GM04503 (cell line): ENCODE results near the gene ZCCHC7.
"Not testable (repeated sequence)": the region's sequence is repeated elsewhere in the genome, so short reads cannot be mapped to it uniquely, and the experiment has no call there.

Source experiments
- DNase-seq: peaks from one replicate; pipeline ENCODE4 v3.0.0-alpha.2; 2012; ENCODE audit warnings: low read depth

ZCCHC7 gene

GRCh38 chr9:37251452-37251851 lies 131.1 kb downstream of the ZCCHC7 start:
- no peak for DNase-seq

GRCh38 chr9:37253377-37253937 lies 133.1 kb downstream of the ZCCHC7 start:
- no peak for DNase-seq

DNA sequence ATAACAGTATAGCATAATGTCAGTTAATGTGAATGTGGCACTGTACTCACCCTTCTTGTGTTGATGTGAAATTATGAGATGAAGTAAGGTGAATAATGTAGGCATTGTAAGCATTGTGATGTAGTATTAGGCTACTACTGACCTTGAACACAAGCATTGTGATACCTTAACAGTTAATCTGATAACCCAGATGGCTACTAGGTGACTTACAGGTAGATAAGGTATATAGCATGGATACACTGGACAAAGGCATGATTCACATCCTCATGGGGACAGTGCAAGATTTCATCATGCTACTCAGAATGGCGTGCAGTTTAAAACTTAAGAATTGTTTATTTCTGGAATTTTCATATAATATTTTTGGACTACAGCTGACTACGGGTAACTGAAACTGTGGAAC lies 134.8 kb downstream of the ZCCHC7 start:
- no peak for DNase-seq

DNA sequence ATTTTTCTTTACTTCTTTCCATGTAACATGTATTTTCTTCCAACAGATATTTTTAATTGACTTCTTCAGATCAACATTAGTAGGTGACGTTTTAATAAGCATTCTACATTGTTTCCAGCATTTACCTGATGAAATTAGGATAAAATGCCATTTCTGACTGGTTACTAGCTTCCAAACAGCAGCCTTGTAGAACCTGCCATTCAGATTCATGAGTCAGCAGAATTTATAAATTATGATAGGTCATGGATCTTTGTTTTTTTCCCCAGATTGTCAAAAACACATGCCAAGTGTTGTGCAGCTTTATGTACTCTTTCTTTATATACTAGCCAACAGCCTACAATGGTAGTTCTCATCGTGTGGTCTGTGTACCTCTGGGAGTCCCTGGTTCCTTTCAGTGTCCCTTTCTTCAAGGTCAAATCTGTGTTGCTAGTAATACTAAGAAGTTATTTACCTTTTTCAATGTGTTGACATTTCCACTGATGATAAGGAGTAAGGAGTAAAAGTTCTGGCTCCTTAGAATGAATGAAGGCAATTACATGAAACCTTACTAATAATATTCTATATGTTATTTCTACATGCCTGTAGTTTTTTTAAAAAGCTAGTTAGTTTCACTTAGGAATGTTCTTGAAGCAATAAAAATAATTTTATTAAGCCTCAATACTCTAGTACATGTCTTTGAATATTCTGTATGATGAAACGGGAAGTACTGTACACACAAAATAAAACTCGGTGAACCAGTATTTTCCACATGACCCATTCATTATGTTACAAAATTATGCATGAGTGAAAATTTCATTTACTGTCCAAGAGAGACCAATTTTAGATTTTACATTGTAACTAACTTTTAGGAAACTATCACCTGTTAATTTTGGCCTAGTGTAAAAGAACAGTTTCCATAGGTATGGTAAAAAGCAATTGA lies 135.8 kb downstream of the ZCCHC7 start:
- no peak for DNase-seq

DNA sequence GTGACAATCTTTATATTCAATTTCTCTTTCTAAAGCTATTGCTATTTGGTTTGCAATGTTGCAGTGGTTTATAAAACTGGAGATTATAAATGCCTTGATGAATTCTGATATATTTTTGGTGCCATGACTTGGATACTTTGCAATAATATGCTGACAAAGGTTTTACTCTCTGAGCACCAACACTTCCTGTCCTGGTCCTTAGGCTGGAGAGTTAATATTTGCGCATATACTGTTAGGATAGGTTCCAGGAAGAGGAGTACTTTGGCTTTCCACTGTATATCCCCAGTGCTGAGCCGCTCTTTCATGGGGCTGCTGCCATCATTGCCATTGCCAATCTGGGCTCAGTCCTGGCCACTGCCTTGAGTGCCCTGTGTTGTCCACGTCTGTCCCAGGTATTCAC lies 139.6 kb downstream of the ZCCHC7 start:
- DNase-seq: no peak

DNA sequence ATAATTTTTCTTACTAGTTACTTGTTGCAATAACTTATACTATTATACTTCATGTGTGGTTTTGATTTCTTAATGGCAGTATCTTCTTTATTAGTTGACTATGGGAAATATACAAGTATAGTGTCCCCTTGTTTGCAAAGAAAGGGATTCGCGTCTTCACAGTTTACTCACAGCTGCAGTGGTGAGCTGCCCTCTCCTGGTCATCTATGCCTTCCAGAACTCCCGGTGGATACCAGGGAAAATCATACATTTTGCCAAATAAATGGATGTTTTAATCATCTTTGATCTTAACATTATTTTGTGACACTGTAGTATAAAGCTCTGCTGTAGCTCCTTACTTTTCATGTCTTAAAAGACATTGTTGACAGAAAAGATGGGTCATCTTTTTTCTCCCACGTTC lies 142.0 kb downstream of the ZCCHC7 start:
- DNase-seq: no peak

GRCh38 chr9:37264539-37264938 lies 144.2 kb downstream of the ZCCHC7 start:
- no peak for DNase-seq

GRCh38 chr9:37266630-37267029 lies 146.3 kb downstream of the ZCCHC7 start:
- DNase-seq: no peak

DNA sequence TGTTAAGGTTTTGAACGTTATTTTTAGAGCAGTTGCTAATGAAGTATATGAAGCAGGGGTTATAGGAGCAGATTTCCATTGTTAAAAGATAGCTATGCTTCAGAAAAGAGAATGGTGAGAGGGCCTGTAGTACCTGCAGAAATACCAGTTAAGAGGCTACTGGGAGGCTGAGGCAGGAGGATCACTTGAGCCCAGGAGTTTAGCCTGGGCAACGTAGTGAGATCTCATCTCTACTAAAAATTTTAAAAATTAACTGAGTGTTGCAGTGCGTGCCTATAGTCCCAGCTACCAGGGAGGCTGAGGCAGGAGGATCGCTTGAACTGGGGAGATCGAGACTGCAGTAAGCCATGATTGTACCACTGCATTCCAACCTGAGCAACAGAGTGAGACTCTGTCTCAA lies 148.8 kb downstream of the ZCCHC7 start:
- DNase-seq: no peak

DNA sequence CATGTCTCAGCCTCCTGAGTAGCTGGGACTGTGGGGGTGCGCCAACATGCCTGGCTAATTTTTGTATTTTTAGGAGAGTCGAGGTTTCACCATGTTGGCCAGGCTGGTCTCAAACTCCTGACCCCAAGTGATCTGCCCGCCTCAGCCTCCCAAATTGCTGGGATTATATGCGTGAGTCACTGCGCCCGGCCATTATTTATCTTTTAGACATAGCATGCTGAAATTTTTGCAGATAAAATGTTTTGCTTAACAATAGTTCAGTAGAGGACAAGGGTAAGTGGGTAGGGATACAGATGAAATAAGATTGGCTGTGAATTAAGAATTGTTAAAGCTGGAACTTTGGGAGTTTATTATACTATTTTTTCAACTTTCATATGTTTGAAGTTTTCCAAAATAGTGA lies 151.3 kb downstream of the ZCCHC7 start:
- no peak for DNase-seq

DNA sequence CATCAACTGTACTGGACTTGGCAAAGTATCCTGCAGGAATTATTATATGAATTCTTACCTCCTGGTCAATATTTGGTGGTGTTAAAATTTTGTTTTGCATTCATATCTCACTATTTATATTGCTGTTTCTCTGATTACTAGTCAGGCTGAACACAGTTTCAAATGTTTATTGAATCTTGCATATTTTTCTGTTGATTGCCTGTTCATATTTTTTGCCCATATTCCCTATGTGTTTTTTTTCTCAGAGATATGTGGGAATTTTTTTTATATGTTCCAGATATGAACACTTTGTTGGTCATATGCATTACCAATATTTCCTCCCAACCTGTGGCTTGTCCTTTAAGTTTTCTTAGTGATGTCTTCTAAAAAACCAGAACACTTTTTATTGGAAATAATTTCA lies 153.2 kb downstream of the ZCCHC7 start:
- no peak for DNase-seq

- DNase-seq: no peak
These were observed 161.2 kb downstream of the ZCCHC7 start for GRCh38 chr9:37281541-37281940.

- DNase-seq: no peak
These were observed 163.5 kb downstream of the ZCCHC7 start for GRCh38 chr9:37283730-37284325.

DNA sequence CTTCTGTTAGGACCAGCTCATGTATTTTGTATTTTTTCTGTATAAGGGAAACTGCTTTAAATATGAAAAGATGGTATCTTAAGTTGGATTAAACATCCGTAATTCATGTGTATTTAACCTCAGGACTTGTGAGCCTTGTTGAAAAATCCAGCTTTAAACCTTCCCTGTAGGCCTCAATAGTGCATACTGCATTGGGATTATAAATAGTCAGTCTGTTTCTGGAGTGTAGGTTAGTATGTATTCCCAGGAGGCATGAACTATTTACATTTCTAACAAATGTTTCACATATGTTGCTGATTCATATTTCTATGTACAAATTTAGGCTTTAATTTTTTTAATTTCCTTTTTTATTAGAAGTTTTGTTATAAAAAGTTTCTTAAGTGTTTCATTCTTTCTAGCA lies 164.3 kb downstream of the ZCCHC7 start:
- DNase-seq: no peak

- DNase-seq: no peak
These were observed 166.3 kb downstream of the ZCCHC7 start for GRCh38 chr9:37286530-37287175.

- DNase-seq: no peak
These were observed 166.9 kb downstream of the ZCCHC7 start for GRCh38 chr9:37287317-37287716.

DNA sequence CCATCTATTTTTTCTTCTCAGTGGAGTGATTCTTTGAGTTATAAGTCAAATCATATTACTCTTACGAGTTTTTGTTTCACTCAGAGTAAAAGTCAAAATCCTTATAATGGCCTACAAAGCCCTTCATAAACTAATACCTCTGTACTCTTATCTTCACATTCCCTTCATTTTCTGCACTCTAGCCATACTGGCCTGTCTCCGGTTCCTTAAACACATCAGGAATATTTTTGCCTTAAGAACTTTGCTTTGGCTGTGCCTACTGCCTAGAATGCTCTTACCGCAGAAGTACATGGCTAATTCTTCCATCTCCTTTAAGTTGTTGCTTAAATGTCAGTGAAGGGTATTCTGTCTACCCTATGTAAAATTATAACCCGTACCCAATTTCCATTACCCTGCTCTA lies 169.3 kb downstream of the ZCCHC7 start:
- no peak for DNase-seq

DNA sequence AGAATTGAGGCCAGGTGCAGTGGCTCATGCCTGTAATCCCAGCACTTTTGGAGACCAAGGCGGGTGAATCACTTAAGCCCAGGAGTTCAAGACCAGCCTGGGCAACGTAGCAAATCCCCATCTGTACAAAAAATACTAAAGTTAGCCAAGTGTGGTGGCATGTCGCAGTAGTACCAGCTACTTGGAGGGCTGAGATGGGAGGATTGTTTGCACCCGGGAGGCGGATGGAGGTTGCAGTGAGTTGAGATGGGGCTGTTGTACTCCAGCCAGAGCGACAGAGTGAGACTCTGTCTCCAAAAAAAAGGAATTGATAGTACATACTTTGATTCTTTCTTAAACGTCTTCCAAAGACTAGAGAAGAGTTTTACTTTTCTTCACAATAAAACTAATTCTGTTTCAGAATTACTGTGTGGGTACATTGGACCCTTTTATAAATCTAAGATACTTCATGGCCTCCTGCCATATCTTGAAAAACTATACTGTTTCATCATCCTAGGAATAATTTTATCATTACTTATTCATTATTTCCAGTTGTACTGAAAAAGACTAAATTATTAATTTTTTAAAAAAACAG lies 170.1 kb downstream of the ZCCHC7 start:
- no peak for DNase-seq

- peak; percentile 56 for DNase-seq
These were observed 170.6 kb downstream of the ZCCHC7 start for GRCh38 chr9:37290940-37291485.

DNA sequence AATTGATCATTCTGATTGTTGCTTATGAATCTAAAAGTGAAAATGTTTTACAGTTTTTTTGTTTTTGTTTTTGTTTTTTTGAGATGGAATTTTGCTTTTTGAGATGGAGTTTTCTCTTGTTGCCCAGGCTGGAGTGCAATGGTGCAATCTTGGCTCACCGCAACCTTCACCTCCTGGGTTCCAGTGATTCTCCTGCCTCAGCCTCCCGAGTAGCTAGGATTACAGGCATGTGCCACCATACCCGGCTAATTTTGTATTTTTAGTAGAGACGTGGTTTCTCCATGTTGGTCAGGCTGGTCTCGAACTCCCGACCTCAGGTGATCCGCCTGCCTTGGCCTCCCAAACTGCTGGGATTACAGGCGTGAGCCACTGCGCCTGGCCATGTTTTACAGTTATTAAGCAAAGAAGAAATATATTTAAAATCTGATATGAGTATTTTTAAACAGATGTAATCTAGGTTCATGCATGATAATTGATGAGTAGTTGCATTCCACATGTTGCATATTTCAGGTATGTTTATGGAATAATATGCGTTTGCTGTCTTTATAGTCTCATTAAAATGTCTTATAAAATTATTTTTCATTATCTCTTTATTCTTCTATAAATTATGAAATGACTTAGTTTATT lies 171.4 kb downstream of the ZCCHC7 start:
- not testable (repeated sequence) for DNase-seq

DNA sequence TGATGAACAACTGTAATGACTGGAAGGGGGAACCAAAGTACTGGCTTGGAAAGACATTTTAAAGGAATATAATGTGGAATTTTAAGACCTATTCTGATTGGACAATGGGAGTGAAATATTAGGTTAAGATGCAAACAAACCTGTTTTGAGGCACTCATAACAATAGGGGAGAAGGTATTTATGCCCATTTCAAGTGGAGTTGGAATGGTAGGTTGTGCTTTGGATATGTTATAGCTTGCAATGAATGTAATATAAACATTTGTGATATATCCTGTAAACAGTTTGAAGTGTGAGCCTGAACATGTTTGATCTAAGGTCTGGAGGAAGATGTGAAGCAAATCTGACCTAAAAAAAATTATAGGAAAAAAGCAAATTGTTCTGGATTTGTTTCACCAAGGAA lies 172.5 kb downstream of the ZCCHC7 start:
- DNase-seq: no peak
